Measurements from ENCODE around the gene RAB12.

DNA sequence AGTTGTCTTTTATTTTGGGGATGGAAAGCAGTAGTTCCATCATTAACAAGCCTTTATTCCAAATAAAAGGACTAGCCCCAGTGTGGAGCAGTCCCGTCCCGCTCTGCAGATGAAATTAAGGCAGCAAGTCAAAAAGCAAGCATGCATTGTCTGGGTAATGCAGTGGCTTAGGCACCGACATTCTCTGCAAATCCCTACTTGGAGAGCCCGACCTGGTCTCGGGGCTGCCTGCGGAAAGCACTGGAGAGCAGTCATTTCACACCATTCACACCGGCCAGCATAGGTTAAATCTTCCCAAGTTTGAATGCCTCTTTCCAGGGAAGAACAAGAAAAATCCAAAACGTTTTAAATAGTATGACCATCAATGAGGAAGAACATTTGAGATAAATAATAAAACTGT, 24.4 kb upstream of the RAB12 start:
- TF ChIP-seq, protein P1, sequence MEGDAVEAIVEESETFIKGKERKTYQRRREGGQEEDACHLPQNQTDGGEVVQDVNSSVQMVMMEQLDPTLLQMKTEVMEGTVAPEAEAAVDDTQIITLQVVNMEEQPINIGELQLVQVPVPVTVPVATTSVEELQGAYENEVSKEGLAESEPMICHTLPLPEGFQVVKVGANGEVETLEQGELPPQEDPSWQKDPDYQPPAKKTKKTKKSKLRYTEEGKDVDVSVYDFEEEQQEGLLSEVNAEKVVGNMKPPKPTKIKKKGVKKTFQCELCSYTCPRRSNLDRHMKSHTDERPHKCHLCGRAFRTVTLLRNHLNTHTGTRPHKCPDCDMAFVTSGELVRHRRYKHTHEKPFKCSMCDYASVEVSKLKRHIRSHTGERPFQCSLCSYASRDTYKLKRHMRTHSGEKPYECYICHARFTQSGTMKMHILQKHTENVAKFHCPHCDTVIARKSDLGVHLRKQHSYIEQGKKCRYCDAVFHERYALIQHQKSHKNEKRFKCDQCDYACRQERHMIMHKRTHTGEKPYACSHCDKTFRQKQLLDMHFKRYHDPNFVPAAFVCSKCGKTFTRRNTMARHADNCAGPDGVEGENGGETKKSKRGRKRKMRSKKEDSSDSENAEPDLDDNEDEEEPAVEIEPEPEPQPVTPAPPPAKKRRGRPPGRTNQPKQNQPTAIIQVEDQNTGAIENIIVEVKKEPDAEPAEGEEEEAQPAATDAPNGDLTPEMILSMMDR (conservative IDR thresholded peaks at IDR 0.05; ENCODE audit: low read depth, low read length), result no peak
- no peak for TF ChIP-seq EZH2 (IDR thresholded peaks at IDR 0.05; ENCODE audit: borderline replicate concordance, low read depth, low read length, poor library complexity, severe bottlenecking)

All from A673 (cell line).